MG63 (cell line): Measurements from ENCODE around the gene SEC11A. TPM values are rescaled to one million over a fixed set of nuclear protein-coding genes. Genes with fewer than 3 reads are reported as not detected.
A peak's percentile ranks its signal among the peaks of the same experiment; 100 is the strongest.
"Not testable (repeated sequence)": the region's sequence is repeated elsewhere in the genome, so short reads cannot be mapped to it uniquely, and the experiment has no call there.

Source experiments
- DNase-seq: peaks from one replicate; pipeline ENCODE4 v3.0.0-alpha.2; 2020
- H3K27me3 ChIP-seq: fragments of 250-450 bp; sonication (Bioruptor Pico); 2 replicates; pipeline ENCODE4 v1.5.1; 2020; ENCODE audit warnings: mild to moderate bottlenecking, moderate library complexity
- H3K36me3 ChIP-seq: fragments of 250-450 bp; sonication (Bioruptor Pico); 2 replicates; pipeline ENCODE4 v1.5.1; 2020; ENCODE audit warnings: mild to moderate bottlenecking, moderate library complexity
- H3K4me3 ChIP-seq: fragments of 250-450 bp; sonication (Bioruptor Pico); 2 replicates; pipeline ENCODE4 v1.5.1; 2020; ENCODE audit warnings: mild to moderate bottlenecking, moderate library complexity
- H3K9me3 ChIP-seq: fragments of 250-450 bp; sonication (Bioruptor Pico); 2 replicates; pipeline ENCODE4 v1.5.1; 2020; ENCODE audit warnings: mild to moderate bottlenecking, moderate library complexity
- total RNA-seq: library from RNA; depleted of rRNA; stranded (reverse); fragments of >200 nt; shearing (Covaris generic); gene quantifications from 2 replicates; pipeline ENCODE4 v1.2.3, GENCODE V29; 2014; ENCODE audit warnings: low replicate concordance; rRNA removed

Gene SEC11A
- total RNA-seq = 294 and 550 TPM in 2 replicates

- H3K36me3 ChIP-seq = peaks cover 15% of the 10 kb centered on the region
- DNase-seq = peak; percentile 98
- H3K9me3 ChIP-seq = no peaks in the 10 kb centered on the region
- peak within 1 kb of the TSS; percentile 93 for H3K4me3 ChIP-seq
- no peaks in the 10 kb centered on the region for H3K27me3 ChIP-seq
Observed at GRCh38 chr15:84716036-84716732, at the start of gene SEC11A. SEC11A (minus strand) TSS chr15:84716139; CDS start chr15:84716075, 64 bp downstream.

GRCh38 chr15:84765675-84766074 lies 49.7 kb upstream of the SEC11A start:
- H3K9me3 ChIP-seq = no peaks in the 10 kb centered on the region
- no peak overlapping the region for H3K4me3 ChIP-seq
- H3K36me3 ChIP-seq = peaks cover 55% of the 10 kb centered on the region
- H3K27me3 ChIP-seq = no peaks in the 10 kb centered on the region
- no peak for DNase-seq

- H3K4me3 ChIP-seq = no peak overlapping the region
- no peak for DNase-seq
- peaks cover 52% of the 10 kb centered on the region for H3K36me3 ChIP-seq
- H3K27me3 ChIP-seq = no peaks in the 10 kb centered on the region
- H3K9me3 ChIP-seq = no peaks in the 10 kb centered on the region
Observed at GRCh38 chr15:84764989-84765388, 49.0 kb upstream of the SEC11A start.

- no peak overlapping the region for H3K4me3 ChIP-seq
- peaks cover 48% of the 10 kb centered on the region for H3K36me3 ChIP-seq
- DNase-seq = no peak
- H3K9me3 ChIP-seq = no peaks in the 10 kb centered on the region
- H3K27me3 ChIP-seq = no peaks in the 10 kb centered on the region
Observed at GRCh38 chr15:84764585-84764984, 48.6 kb upstream of the SEC11A start.

GRCh38 chr15:84762840-84763572 lies 47.1 kb upstream of the SEC11A start:
- peaks cover 37% of the 10 kb centered on the region for H3K36me3 ChIP-seq
- no peak overlapping the region for H3K4me3 ChIP-seq
- DNase-seq = no peak
- no peaks in the 10 kb centered on the region for H3K27me3 ChIP-seq
- H3K9me3 ChIP-seq = no peaks in the 10 kb centered on the region

- Histone ChIP-seq H3K36me3 (peaks cover 28% of the 10 kb centered on the region), H3K4me3 (no peak overlapping the region), H3K9me3 (no peaks in the 10 kb centered on the region), H3K27me3 (no peaks in the 10 kb centered on the region)
- DNase-seq = no peak
Observed at GRCh38 chr15:84761607-84762131, 45.7 kb upstream of the SEC11A start.

GRCh38 chr15:84760219-84760618 lies 44.3 kb upstream of the SEC11A start:
- peaks cover 20% of the 10 kb centered on the region for H3K36me3 ChIP-seq
- H3K9me3 ChIP-seq = no peaks in the 10 kb centered on the region
- H3K27me3 ChIP-seq = no peaks in the 10 kb centered on the region
- no peak for DNase-seq
- H3K4me3 ChIP-seq = no peak overlapping the region

GRCh38 chr15:84759018-84759417 lies 43.1 kb upstream of the SEC11A start:
- no peak for DNase-seq
- H3K36me3 ChIP-seq = peaks cover 16% of the 10 kb centered on the region

GRCh38 chr15:84755736-84756527 lies 40.0 kb upstream of the SEC11A start:
- H3K4me3 ChIP-seq = no peak overlapping the region
- H3K36me3 ChIP-seq = peaks cover 19% of the 10 kb centered on the region
- H3K9me3 ChIP-seq = no peaks in the 10 kb centered on the region
- no peak for DNase-seq
- no peaks in the 10 kb centered on the region for H3K27me3 ChIP-seq

More at GRCh38 chr15:84759018-84759417, 43.1 kb upstream of the SEC11A start:
- Histone ChIP-seq H3K27me3 (no peaks in the 10 kb centered on the region), H3K4me3 (no peak overlapping the region), H3K9me3 (no peaks in the 10 kb centered on the region)

GRCh38 chr15:84754889-84755288 lies 39.0 kb upstream of the SEC11A start:
- H3K36me3 ChIP-seq = peaks cover 21% of the 10 kb centered on the region
- not testable (repeated sequence) for H3K27me3 ChIP-seq, H3K9me3 ChIP-seq, H3K4me3 ChIP-seq, DNase-seq

GRCh38 chr15:84752700-84753099 lies 36.8 kb upstream of the SEC11A start:
- Histone ChIP-seq H3K27me3 (no peaks in the 10 kb centered on the region), H3K9me3 (no peaks in the 10 kb centered on the region), H3K4me3 (peak overlapping the region; percentile 1; the same call in 1 of the 2 replicates), H3K36me3 (peaks cover 21% of the 10 kb centered on the region)
- DNase-seq = peak; percentile 15

GRCh38 chr15:84752195-84752594 lies 36.3 kb upstream of the SEC11A start:
- H3K4me3 ChIP-seq = no peak overlapping the region
- H3K36me3 ChIP-seq = peaks cover 21% of the 10 kb centered on the region
- H3K27me3 ChIP-seq = no peaks in the 10 kb centered on the region
- DNase-seq = no peak
- no peaks in the 10 kb centered on the region for H3K9me3 ChIP-seq

- not testable (repeated sequence) for H3K4me3 ChIP-seq, H3K27me3 ChIP-seq, H3K9me3 ChIP-seq, DNase-seq
- peaks cover 21% of the 10 kb centered on the region for H3K36me3 ChIP-seq
Observed at GRCh38 chr15:84751721-84752120, 35.8 kb upstream of the SEC11A start.

- H3K36me3 ChIP-seq = peaks cover 19% of the 10 kb centered on the region
- DNase-seq = no peak
- H3K27me3 ChIP-seq = no peaks in the 10 kb centered on the region
- no peaks in the 10 kb centered on the region for H3K9me3 ChIP-seq
- H3K4me3 ChIP-seq = peak overlapping the region; percentile 95
Observed at GRCh38 chr15:84750583-84751092, 34.7 kb upstream of the SEC11A start.

- peak; percentile 37 for DNase-seq
- no peaks in the 10 kb centered on the region for H3K27me3 ChIP-seq
- no peaks in the 10 kb centered on the region for H3K9me3 ChIP-seq
- peak overlapping the region; percentile 95 for H3K4me3 ChIP-seq
- H3K36me3 ChIP-seq = peaks cover 15% of the 10 kb centered on the region
Observed at GRCh38 chr15:84749111-84749991, 33.4 kb upstream of the SEC11A start.
